Limb (tissue), 2 donors: Measurements from ENCODE around the gene RPL23.

ENCODE experiments used
- DNase-seq, 2 donors: peaks; one replicate each; pipeline ENCODE4 v3.0.0-alpha.2; 2016; ENCODE audit errors: extremely low spot score in 2 of 2

Gene RPL23

GRCh38 chr17:38798614-38799500 is 54.7 kb downstream of the RPL23 start:
- DNase-seq: peak in 1 of 2 donors; percentile 10
